ENCODE data around the gene CERS4.
"Not testable (repeated sequence)": the region's sequence is repeated elsewhere in the genome, so short reads cannot be mapped to it uniquely, and the experiment has no call there.

Gene CERS4

GRCh38 chr19:8261347-8261746, 52.2 kb downstream of the CERS4 start:
- DNase-seq (ENCODE audit: low read depth in 1 of 2, low spot score in 1 of 2): no peak

DNA sequence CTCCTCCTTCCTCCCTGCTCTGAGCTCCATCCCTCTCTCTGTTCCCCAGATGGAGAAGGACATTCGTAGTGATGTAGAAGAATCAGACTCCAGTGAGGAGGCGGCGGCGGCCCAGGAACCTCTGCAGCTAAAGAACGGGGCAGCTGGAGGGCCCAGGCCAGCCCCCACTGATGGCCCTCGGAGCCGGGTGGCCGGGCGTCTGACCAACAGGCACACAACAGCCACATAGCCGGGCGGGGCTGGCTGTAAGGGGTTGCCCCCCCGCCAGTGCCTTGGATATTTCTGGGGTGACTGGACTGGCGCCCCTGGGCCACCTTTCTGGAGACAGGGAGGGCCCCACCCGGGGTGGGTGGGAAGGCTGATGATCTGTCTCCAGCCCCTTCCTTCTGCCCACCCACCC, 52.7 kb downstream of the CERS4 start:
- no peak for DNase-seq (ENCODE audit: low read depth in 1 of 2, low spot score in 1 of 2)

DNA sequence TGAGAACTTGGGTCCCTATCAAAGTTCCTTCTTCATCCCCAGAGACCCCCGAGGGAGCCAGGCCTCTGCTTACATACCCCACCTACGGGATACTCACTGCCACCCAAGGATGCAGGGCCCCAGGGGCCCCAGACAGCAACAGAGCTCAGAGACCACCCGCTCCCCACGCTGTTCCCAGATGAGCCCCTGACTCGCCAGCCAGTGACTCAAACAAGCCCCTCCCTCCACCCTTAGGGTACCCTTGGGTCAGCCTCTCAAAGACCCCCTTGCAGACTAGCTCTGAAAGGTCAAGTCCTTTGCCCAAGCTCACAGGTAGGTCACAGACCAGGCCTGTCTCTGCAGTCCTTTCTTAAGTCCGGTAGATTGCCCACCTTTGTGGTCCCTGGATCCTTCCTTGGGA, 53.3 kb downstream of the CERS4 start:
- DNase-seq (ENCODE audit: low read depth in 1 of 2, low spot score in 1 of 2): no peak

- DNase-seq (ENCODE audit: low read depth in 1 of 2, low spot score in 1 of 2): not testable (repeated sequence)
Observed at GRCh38 chr19:8264248-8264647, 55.1 kb downstream of the CERS4 start.

DNA sequence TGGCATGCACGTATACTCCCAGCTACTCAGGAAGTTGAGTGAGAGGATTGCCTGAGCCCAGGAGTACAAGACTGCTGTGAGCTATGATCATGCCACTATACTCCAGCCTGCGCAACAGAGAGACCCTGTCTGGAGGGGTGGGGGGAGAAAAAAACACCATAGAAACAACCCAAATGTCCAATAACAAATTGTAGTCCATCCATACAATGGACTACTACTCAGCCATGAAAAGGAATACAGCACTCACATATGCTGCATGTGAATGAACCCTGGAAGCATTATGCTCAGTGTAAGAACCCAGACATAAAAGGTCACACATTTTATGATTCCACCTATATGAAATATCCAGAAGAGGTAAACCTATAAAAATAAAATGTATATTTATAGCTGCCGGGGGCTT, 56.7 kb downstream of the CERS4 start:
- no peak for DNase-seq (ENCODE audit: low read depth in 1 of 2, low spot score in 1 of 2)

DNA sequence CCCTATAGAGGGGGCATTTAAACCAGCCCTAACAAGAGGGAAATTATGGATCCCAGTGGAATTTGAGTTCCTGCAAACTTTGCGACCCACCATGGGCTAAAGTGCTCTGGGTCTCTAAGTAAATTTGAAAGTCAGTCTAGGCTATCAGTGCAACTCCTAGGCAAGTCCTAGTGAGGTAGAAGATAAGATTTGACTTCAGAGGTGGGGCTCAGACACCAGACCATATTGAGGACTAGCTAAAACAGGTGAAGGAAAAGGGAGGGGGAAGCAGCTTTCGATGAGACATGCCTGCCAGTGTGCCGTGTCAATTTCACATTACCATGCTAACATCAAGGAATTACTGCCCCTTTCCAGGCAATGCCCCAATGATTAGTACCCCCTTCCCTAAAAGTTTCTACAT, 60.6 kb downstream of the CERS4 start:
- DNase-seq (ENCODE audit: low read depth in 1 of 2, low spot score in 1 of 2): no peak

DNA sequence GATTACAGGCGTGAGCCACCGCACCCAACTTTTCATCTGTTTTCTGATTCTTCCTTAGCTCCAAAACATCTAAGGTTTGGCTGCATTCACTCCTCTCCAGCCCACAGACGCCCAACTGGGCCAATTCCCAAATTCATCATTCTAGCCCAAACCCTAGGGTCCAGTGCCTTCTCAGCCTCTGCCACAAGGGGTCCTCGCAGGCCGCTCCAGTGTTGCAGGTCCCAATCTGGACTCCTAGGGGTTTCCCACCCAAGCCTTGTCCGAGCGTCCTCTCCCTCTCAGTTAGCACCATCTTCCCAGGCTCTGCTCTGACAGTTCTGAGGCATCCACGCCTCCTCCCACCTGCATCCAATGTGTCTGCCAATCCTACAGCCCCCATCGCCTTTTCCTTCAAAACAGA, 67.3 kb downstream of the CERS4 start:
- DNase-seq (ENCODE audit: low read depth in 1 of 2, low spot score in 1 of 2): not testable (repeated sequence)

GRCh38 chr19:8291337-8291736, 82.2 kb downstream of the CERS4 start:
- DNase-seq (ENCODE audit: low read depth in 1 of 2, low spot score in 1 of 2): not testable (repeated sequence)

- no peak for DNase-seq (ENCODE audit: low read depth in 1 of 2, low spot score in 1 of 2)
Observed at GRCh38 chr19:8302357-8302691, 93.2 kb downstream of the CERS4 start.

DNA sequence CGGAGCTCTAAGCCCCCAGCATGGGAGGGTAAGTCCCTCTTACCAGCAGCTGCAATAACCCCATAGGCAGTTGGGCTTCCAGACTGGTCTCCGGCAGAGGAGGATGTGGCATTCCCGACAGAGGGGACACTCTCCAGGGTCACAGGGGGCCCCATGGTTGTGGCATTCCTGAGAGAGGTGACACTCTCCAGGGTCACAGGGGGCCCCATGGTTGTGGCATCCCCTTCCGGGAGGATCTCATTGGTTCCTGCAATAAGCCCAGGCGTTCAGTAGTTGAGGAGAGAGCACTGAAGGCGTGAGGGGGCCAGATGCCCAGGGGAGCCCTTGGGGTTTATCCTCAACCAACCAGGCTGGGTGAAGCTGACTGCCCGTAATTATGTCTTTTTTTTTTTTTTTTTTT, 93.6 kb downstream of the CERS4 start:
- no peak for DNase-seq (ENCODE audit: low read depth in 1 of 2, low spot score in 1 of 2)

DNA sequence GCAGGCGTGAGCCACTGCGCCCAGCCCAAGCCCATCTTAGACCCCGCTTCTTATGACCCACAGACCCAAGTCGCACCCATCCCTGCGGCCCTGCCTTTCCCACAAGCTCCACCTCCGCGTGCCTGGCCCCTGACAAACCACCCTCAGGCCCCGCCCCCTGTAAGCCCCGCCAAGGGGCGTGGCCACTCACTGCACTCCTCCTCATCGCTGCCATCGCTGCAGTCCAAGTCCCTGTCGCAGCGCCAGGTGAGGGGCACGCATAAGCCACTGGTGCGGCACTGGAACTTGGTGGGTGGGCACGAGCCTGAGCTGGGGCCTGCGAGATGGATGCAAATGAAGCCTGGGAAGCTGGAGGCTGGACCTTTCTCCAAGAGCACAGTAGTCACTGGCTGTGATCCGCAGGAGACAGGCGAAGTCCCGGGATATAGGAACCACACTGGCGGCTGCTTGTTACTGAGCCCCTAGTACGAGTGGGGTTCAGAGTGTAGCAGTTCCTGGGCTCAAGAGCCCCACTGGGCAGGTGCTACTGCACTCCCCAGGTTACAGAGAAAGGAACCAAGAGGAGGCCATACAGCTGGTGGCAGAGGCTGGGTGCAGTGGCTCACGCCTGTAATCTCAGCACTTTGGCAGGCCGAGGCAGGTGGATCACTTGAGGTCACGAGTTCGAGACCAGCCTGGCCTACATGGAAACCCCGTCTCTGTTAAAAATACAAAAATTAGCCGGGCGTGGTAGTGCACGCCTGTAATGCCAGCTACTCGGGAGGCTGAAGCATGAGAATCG, 95.9 kb downstream of the CERS4 start:
- no peak for DNase-seq (ENCODE audit: low read depth in 1 of 2, low spot score in 1 of 2)

DNA sequence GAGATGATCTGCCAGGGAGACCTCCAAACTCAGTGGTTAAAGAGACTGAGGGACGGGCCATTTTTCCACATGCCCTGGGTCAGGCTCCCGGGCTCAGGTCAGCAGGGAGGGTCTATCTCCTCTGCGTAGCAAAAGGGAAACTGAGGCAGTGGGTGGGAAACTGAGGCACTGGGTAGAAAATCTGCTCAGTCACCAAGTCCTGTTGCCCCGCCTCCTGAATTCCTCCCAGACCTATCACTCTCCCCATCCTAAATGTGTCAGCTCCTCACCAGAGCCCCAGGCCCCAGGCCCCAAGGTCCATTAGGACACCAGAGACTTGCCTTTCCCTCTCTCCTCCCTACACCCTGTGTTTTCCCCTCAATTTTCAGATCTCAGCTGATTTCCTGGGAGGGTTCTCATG, 96.6 kb downstream of the CERS4 start:
- no peak for DNase-seq (ENCODE audit: low read depth in 1 of 2, low spot score in 1 of 2)

DNA sequence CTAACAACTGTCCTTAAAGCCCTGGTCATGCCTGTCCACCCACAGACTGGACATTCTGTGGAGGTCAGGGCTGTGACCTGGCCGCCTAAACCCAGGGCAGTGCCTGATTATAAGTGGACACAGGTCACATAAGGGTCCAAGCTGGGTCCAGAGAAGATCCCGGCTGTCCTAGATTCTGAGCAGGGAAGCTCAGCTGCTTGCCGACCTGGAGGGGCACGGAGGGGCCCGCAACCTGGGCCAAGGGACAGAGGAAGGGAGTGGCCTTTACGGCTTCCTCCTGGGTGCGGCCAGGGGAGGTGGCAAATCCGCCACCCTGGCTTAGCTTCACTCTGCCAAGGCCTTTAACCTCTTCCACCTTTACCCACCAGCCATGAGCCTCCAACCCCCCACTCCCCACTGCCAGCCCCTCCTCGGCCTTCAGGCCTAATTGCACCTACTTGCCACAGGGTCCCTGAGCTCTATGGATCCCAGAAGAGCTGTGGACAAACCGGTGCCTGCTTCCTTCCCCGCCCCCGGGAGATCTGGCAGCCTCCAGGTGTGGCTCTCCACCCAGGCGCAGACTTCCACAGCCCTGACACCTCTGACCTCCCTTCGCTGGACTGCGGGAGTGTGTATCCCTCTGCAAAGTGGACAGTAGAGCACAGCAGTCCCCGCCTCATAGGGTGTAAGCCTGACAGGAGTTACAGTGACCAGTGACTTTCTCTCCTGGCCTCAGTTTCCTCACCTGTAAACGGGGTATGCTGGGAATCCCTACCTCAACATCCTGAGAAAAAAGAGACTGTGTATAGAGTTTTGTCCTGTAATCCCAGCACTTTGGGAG, 97.3 kb downstream of the CERS4 start:
- no peak for DNase-seq (ENCODE audit: low read depth in 1 of 2, low spot score in 1 of 2)

- no peak for DNase-seq (ENCODE audit: low read depth in 1 of 2, low spot score in 1 of 2)
Observed at GRCh38 chr19:8307400-8307964, 98.3 kb downstream of the CERS4 start.

DNA sequence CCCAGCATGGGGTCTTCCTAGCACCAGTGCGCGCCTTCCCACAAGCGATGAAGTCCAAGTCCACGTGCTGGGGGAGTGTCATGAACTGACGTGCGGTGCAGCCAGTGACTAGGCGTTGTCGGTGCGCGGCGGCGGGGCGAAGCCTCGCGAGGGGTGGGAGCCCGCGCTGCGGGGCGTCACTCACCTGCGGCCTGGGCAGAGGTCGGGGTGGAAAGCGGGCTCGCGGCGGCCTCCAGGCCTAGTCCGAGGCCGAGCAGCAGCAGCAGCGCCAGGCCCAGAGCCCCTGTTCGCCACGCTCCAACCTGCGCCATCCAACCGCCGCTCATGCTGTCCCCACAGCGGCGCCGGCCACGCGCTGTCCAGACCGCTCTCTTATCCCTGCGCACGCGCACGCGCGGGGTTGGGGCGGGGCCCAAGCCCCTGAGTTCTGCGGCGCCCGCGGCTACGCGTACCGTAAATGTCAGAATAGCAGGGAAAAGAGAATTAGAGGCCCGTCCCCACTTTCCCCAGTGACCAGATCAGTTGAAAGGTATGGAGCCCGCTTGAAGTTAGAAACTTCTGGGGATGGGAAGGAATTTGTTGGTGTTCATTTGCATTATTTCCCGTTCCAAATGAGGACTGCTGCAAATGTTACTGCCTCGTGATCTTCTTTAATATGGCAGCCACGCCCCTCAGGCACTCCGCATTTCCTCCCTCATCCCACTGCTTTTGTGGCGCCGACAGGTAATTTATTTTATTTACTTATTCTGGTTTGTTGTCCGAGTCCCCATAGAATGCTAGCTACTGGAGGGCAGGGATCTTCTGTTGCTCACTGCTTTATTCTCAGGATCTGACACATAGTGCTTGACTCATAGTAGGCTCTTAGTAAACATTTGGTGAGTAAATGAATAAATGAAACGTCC, 99.0 kb downstream of the CERS4 start, which contains the start of gene CD320:
Gene CD320 (minus strand): TSS at position 394 of the 902 bp plus-strand sequence. CDS start 68 bp downstream, at position 326.
- peak; percentile 69 to 84 for DNase-seq (ENCODE audit: low read depth in 1 of 2, low spot score in 1 of 2)

- no peak for DNase-seq (ENCODE audit: low read depth in 1 of 2, low spot score in 1 of 2)
Observed at GRCh38 chr19:8308891-8309291, 99.7 kb downstream of the CERS4 start.

GRCh38 chr19:8310342-8311055, 101.3 kb downstream of the CERS4 start:
- DNase-seq (ENCODE audit: low read depth in 1 of 2, low spot score in 1 of 2): no peak

GRCh38 chr19:8311461-8312260, 102.5 kb downstream of the CERS4 start:
- no peak for DNase-seq (ENCODE audit: low read depth in 1 of 2, low spot score in 1 of 2)
